NCI-H446 (cell line): ENCODE data around the gene GHR.

ENCODE experiments used
- DNase-seq, 2 experiments: peaks; one replicate each; lab custom pipeline; 2025; lab: John Stamatoyannopoulos, UW

GHR gene

GRCh38 chr5:42604171-42604711 lies 181.0 kb downstream of the GHR start:
- no peak for DNase-seq

- no peak for DNase-seq
Observed at GRCh38 chr5:42605490-42605889, 182.3 kb downstream of the GHR start.

GRCh38 chr5:42606464-42606869 lies 183.2 kb downstream of the GHR start:
- DNase-seq = no peak

GRCh38 chr5:42611437-42611836 lies 188.2 kb downstream of the GHR start:
- DNase-seq = no peak

GRCh38 chr5:42612750-42613366 lies 189.6 kb downstream of the GHR start:
- no peak for DNase-seq

- DNase-seq = no peak
Observed at GRCh38 chr5:42614509-42614908, 191.3 kb downstream of the GHR start.

- no peak for DNase-seq
Observed at GRCh38 chr5:42620579-42621216, 197.5 kb downstream of the GHR start.

- no peak for DNase-seq
Observed at GRCh38 chr5:42621242-42621641, 198.0 kb downstream of the GHR start.

- no peak for DNase-seq
Observed at GRCh38 chr5:42621662-42622061, 198.4 kb downstream of the GHR start.

- no peak for DNase-seq
Observed at GRCh38 chr5:42624912-42625311, 201.7 kb downstream of the GHR start.

- no peak for DNase-seq
Observed at GRCh38 chr5:42626462-42626861, 203.2 kb downstream of the GHR start.

GRCh38 chr5:42628821-42629220 lies 205.6 kb downstream of the GHR start:
- no peak for DNase-seq

- DNase-seq = no peak
Observed at GRCh38 chr5:42629284-42629683, 206.0 kb downstream of the GHR start.

- DNase-seq = no peak
Observed at GRCh38 chr5:42631241-42631640, 208.0 kb downstream of the GHR start.

GRCh38 chr5:42632354-42632900 lies 209.2 kb downstream of the GHR start:
- no peak for DNase-seq

- no peak for DNase-seq
Observed at GRCh38 chr5:42634575-42634974, 211.3 kb downstream of the GHR start.

GRCh38 chr5:42636425-42636824 lies 213.2 kb downstream of the GHR start:
- DNase-seq = no peak

GRCh38 chr5:42636946-42637345 lies 213.7 kb downstream of the GHR start:
- no peak for DNase-seq

GRCh38 chr5:42638972-42639371 lies 215.7 kb downstream of the GHR start:
- no peak for DNase-seq

GRCh38 chr5:42640835-42641234 lies 217.6 kb downstream of the GHR start:
- no peak for DNase-seq

- DNase-seq = no peak
Observed at GRCh38 chr5:42641336-42642005, 218.2 kb downstream of the GHR start.

- DNase-seq = no peak
Observed at GRCh38 chr5:42642006-42642405, 218.8 kb downstream of the GHR start.

GRCh38 chr5:42643360-42643759 lies 220.1 kb downstream of the GHR start:
- DNase-seq = no peak
